Kidney glomerular epithelial cell (primary cell): ENCODE measurements around the gene DGKQ.

ENCODE experiments used
- DNase-seq: peaks from one replicate; lab custom pipeline; 2025; lab: John Stamatoyannopoulos, UW

The DGKQ gene

GRCh38 chr4:960636-961350 lies 12.6 kb downstream of the DGKQ start:
- DNase-seq = no peak

- no peak for DNase-seq
These were observed 13.2 kb downstream of the DGKQ start for GRCh38 chr4:960140-960635.

- DNase-seq = no peak
These were observed 13.8 kb downstream of the DGKQ start for GRCh38 chr4:959338-960139.

GRCh38 chr4:958696-959337 lies 14.6 kb downstream of the DGKQ start:
- no peak for DNase-seq

- DNase-seq = no peak
These were observed 15.1 kb downstream of the DGKQ start for GRCh38 chr4:958314-958665.

GRCh38 chr4:957581-958313 lies 15.6 kb downstream of the DGKQ start:
- DNase-seq = no peak

- no peak for DNase-seq
These were observed 16.2 kb downstream of the DGKQ start for GRCh38 chr4:957231-957580.

- DNase-seq = no peak
These were observed 16.7 kb downstream of the DGKQ start for GRCh38 chr4:956531-957230.

- no peak for DNase-seq
These were observed 17.4 kb downstream of the DGKQ start for GRCh38 chr4:955931-956381.

GRCh38 chr4:955161-955921 lies 18.0 kb downstream of the DGKQ start:
- no peak for DNase-seq

GRCh38 chr4:954211-955020 lies 19.0 kb downstream of the DGKQ start:
- DNase-seq = no peak

GRCh38 chr4:953574-953915 lies 19.8 kb downstream of the DGKQ start:
- DNase-seq = no peak

- no peak for DNase-seq
These were observed 20.3 kb downstream of the DGKQ start for GRCh38 chr4:952881-953573.

GRCh38 chr4:951594-952468 lies 21.5 kb downstream of the DGKQ start:
- no peak for DNase-seq

- DNase-seq = no peak
These were observed 22.2 kb downstream of the DGKQ start for GRCh38 chr4:951186-951585.

- no peak for DNase-seq
These were observed 23.0 kb downstream of the DGKQ start for GRCh38 chr4:950136-951020.

GRCh38 chr4:949656-950055 lies 23.7 kb downstream of the DGKQ start:
- no peak for DNase-seq

- no peak for DNase-seq
These were observed 24.5 kb downstream of the DGKQ start for GRCh38 chr4:948936-949300.
